CD4-positive, alpha-beta T cell treated with Interleukin-21 for 1 hour (primary cell): ENCODE results near the gene ARHGDIB.

Experiments used
- DNase-seq: peaks from one replicate; pipeline ENCODE4 v3.0.0-alpha.2; 2020

Gene ARHGDIB

GRCh38 chr12:14924541-14924940 lies 36.9 kb downstream of the ARHGDIB start:
- DNase-seq: no peak

DNA sequence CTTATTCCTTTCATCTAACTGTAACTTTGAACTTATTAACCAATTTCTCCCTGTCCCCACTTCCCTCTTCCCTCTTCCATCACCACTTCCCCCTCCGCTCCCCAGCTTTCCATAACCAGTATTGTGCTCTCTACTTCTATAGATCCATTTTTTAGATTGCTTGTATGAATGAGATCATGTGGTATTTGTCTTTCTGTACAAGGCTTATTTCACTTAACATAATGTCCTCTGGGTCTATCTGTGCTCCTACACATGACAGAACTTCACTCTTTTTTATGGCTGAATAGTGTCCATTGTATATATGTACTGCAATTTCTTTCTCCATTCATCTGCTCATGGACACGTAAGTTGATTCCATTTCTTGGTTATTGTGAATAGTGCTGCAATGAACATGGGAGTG lies 37.5 kb downstream of the ARHGDIB start:
- DNase-seq: no peak

- no peak for DNase-seq
Observed at GRCh38 chr12:14921218-14921617, 40.2 kb downstream of the ARHGDIB start.

- no peak for DNase-seq
Observed at GRCh38 chr12:14920475-14921126, 40.8 kb downstream of the ARHGDIB start.

- no peak for DNase-seq
Observed at GRCh38 chr12:14919455-14919854, 41.9 kb downstream of the ARHGDIB start.

DNA sequence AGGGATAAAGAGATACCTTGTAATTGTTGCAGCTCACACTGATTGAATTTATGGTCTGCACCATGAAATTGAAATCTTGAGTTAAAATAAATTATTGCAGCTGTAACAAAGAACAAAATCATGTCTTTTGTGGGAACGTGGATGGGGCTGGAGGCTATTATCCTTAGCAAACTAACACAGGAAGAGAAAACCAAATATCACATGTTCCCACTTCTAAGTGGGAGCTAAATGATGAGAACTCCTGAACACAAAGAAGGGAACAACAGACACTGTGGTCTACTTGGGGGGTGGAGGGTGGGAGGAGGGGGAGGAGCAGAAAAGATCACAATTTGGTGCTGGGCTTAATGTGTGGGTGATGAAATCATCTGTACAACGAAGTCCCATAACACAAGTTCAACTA lies 45.7 kb downstream of the ARHGDIB start:
- DNase-seq: no peak

DNA sequence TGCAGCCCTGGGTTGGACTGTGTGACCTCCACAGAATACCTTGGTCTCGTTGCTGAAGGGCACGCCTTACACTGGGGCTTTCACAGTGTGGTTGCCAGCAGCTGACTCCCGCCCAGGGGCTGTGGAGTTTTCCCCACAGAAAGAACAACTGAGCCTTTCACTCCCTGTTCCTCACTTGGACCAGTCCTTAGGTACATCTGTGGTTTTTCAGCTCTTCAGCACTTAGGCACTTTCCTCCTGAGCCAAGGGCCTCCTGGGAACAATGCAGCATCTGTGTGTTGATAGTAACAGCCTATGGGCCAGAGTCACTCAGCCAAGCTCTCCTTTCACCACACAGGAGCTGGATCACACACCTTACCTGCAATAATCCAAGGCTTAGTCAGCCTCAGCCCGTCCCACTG lies 48.0 kb downstream of the ARHGDIB start:
- no peak for DNase-seq

GRCh38 chr12:14911131-14911530 lies 50.3 kb downstream of the ARHGDIB start:
- DNase-seq: no peak

DNA sequence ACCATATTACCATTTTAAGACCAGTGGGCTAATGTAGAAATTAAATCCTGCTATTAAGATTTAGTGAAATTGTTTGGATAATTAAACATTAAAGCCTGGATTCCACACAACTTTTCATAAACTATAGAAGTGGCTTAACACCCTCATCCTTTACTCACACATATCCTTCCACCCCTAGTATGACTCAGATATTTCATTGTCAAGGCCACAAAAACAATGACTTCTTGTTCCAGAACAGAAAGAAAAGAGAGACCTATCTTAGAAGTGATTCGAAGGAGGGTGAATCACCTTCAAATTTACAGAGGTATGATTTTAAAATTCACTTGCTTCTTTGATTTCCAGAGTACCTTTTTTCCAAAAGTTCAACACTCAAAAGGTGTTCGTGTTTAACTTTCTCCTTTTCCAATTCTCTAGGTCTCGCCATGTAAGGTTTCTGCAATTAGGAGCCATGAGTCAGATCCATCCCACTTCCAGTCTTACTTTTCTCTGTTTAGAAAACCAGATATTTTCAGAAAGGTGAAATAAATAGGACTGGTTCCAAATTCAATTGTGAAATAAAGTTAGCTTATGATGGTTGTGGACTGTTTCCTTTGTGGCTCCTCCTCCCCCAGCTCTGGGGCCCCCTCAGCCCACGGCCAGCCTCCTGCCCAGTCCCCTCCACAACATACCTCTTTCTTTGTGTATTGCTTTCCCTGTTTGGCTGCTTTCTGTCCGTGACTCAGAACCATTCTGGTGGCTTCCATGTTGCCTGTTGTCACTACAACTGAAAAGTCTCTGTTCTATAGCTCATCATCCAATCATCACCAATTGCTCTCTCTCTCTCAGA lies 51.1 kb downstream of the ARHGDIB start:
- no peak for DNase-seq

DNA sequence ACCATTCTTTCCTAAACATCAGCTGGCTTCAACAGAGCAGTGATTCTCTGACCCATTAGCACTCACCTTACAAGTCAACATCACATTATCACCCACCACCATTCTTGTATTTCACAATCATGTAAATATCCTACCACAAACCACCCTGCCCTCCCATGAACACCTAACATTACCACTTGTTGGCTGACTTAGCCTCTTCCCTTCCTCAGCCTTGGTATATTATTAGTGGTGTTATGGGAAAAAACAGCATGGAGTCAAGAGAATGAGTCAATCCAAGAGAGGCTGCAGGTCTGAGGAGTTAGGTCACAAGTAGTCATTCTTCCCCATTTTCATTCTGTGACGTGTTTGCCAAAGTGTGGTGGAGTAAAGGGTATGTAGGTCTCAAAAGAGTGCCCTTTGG lies 53.4 kb downstream of the ARHGDIB start:
- no peak for DNase-seq

DNA sequence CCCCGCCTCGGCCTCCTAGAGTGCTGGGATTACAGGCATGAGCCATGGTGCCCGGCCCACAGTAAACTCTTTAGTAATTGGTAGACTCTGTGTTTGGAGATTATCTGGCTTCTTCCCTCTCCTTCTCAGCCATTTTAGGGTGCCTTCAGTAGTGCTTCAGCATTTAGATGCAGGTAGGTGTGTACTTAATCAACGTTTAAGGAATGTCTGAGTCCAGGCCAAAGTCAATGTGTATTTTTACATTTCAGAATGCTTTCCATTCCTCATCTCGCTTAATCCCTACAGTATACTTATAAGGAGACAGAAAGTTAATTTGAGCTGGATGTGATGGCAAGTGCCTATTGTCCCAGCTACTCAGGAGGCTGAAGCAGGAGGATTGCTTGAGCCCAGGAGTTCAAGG lies 55.3 kb downstream of the ARHGDIB start:
- DNase-seq: no peak

DNA sequence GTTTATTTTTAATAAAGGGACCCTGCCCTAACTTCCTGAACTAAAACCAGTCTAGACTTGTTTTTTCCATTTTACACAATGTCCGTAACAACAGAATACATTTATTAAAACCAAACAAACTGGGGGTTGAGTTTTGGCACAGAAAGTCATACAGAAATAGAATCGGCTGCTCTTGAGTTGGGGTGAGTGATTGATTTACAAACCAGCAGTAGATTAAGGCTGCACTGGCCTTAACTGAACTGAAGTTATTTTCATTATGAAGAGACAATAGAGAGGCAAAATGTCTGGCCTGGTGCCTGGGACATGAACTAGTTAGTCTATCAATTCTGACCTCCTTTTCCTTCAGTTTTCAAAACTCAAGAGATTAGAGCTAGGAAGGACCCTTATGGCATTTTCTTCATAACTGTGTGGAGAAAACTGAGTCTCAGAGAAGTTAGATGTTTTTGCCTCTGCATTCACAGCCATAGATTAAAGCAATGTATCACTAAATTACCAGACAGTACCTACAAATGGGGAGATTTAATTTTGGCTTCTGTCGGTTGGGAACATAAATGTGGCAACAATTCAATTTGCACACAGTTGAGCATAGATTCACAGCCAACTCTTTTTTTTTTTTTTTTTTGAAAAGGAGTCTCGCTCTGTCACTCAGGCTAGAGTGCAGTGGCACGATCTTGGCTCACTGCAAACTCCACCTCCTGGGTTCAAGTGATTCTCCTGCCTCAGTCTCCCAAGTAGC lies 56.0 kb downstream of the ARHGDIB start:
- DNase-seq: no peak

- DNase-seq: no peak
Observed at GRCh38 chr12:14904854-14905253, 56.5 kb downstream of the ARHGDIB start.

DNA sequence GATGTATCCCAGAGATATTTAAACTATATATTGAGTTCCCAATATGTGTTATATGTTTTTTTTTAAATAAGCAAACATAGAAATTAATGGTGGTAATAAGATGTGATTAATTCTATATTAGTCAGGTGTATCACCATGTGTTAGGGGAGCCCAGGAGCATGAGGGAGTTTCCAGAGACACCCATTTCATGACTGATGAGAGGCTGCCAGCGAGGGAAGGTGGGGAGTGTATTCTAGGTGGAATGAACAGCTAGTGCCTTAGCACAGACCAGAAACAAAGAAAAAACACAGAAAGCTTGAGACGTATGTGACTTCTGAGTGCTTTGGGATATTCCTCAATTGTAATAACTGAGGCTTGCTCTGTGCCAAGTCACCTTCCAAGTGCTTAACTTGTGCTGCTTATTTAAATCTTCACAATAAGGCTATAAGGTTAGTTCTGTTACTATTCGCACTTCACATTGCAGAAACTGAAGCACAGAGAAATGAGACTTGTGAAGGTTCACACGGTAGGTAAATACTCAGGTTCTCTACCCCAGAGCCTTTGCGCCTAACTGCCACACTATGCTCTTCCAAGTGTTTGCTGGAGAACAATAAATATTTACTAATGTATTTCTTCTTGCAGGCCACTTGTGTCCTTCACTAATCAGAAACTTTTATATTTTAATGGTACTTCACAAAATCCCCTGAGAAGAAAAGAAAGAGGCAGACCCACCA lies 57.9 kb downstream of the ARHGDIB start:
- DNase-seq: no peak

GRCh38 chr12:14902465-14902864 lies 58.9 kb downstream of the ARHGDIB start:
- no peak for DNase-seq

DNA sequence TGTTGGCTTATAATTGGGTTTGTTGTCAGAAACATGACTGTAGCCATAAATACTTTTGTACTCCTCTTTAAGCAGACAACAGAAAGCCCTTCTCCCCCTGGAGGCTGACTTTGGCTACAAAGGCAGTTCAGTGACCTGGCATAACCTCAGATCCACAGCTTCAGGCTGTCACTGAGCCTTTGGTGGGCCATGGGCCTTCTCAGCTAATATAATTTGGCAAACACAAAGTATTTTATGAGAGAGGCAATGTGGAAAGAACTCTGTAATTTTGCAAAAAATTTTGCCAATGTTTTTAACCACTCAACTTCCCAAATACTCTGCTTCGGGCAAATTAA lies 60.2 kb downstream of the ARHGDIB start:
- DNase-seq: no peak

- no peak for DNase-seq
Observed at GRCh38 chr12:14900521-14901227, 60.7 kb downstream of the ARHGDIB start.

- no peak for DNase-seq
Observed at GRCh38 chr12:14896521-14897169, 64.8 kb downstream of the ARHGDIB start.

DNA sequence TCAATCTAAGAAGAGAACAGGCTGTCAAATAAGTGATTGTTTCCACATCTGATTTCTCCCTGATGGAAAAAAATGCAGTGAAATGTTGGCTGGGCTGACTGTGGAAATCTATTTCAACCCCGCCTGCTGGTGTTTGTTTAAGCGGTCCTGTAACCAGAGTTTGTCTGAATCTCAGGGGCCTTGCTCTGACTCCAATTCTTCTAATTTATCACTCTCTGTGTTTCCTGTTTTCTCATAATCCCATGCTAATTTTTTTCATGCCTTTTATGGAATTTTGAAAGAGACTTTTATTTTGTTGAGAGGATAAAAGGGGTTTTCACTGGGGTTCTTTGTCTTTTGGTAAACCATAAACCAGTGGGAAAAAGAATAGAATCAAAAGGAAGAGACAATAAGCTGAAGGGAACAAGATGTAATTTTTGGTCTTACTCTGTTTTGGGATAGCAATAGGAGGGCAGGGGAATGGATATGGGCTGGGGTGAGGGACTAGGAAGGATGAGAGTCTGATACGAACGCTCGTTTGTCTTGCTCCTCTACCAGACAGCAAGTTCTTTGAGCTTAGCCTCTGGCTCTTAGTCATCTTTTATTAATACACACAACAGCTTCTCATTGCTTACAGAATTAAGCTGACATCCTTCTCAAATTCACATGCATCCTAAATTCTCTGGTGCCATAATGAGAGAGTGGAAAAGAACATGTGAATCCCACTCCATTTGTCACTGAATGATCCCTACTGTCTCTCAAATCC lies 67.7 kb downstream of the ARHGDIB start:
- DNase-seq: no peak

GRCh38 chr12:14892726-14893505 lies 68.5 kb downstream of the ARHGDIB start:
- DNase-seq: no peak
